Mammary microvascular endothelial cell (primary cell): ENCODE measurements around the gene RGL3. TPM values are rescaled to one million over a fixed set of nuclear protein-coding genes. Genes with fewer than 3 reads are reported as not detected.

Source experiments
- total RNA-seq: library from RNA; depleted of rRNA; stranded (reverse); fragments of >200 nt; gene quantifications from 2 replicates; pipeline ENCODE4 v1.2.3, GENCODE V29; 2015

Gene RGL3
- total RNA-seq = 0.67 and 0.94 TPM in 2 replicates

GRCh38 chr19:11418549-11419506 lies at the start of gene RGL3:
RGL3 (minus strand) TSS chr19:11419314; CDS start chr19:11419278, 36 bp downstream.

GRCh38 chr19:11435057-11435832 lies 16.1 kb upstream of the RGL3 start, which contains the start of the genes ODAD3 and PRKCSH:
ODAD3 (minus strand) TSS chr19:11435121; CDS start chr19:11435016, 105 bp downstream.
PRKCSH (plus strand) TSS chr19:11435635; CDS start chr19:11436118, 483 bp downstream.

GRCh38 chr19:11374433-11375142 lies 44.5 kb downstream of the RGL3 start, which contains the start of gene SWSAP1:
SWSAP1 (plus strand) TSS chr19:11374666; CDS start chr19:11374681, 15 bp downstream.

GRCh38 chr19:11355160-11356073 lies 63.7 kb downstream of the RGL3 start, which contains the start of gene PLPPR2:
PLPPR2 (plus strand) TSS chr19:11355432; CDS start chr19:11357674, 2,242 bp downstream.

GRCh38 chr19:11346104-11346940 lies 72.8 kb downstream of the RGL3 start, which contains the start of the genes CCDC159 and TMEM205:
CCDC159 (plus strand) TSS chr19:11346519; CDS start chr19:11346607, 88 bp downstream.
TMEM205 (minus strand) TSS chr19:11346268; CDS start chr19:11345619, 649 bp downstream.

Other genes starting within 250 kb of the RGL3 start
- gene KANK2, start 221.8 kb downstream of the RGL3 start, total RNA-seq = 42.7 and 63.6 TPM in 2 replicates
- gene ANGPTL8, start 179.7 kb downstream of the RGL3 start, total RNA-seq = not detected in 2 replicates
- gene DOCK6, start 156.8 kb downstream of the RGL3 start, total RNA-seq = 124 and 133 TPM in 2 replicates
- gene TSPAN16, start 123.2 kb downstream of the RGL3 start, total RNA-seq = not detected in 2 replicates
- 17.8 and 24.6 TPM in 2 replicates for gene RAB3D, start 79.7 kb downstream of the RGL3 start, total RNA-seq
- gene TMEM205, start 73.0 kb downstream of the RGL3 start, total RNA-seq = 168 and 174 TPM in 2 replicates
- gene CCDC159, start 72.8 kb downstream of the RGL3 start, total RNA-seq = 10.3 and 28.4 TPM in 2 replicates
- 8.4 and 17.1 TPM in 2 replicates for gene PLPPR2, start 63.9 kb downstream of the RGL3 start, total RNA-seq
- 2.5 and 3.9 TPM in 2 replicates for gene SWSAP1, start 44.6 kb downstream of the RGL3 start, total RNA-seq
- 6.9 and 7.4 TPM in 2 replicates for gene EPOR, start 35.0 kb downstream of the RGL3 start, total RNA-seq
- gene ODAD3, start 15.8 kb upstream of the RGL3 start, total RNA-seq = 0.05 and 0.60 TPM in 2 replicates
- gene PRKCSH, start 16.3 kb upstream of the RGL3 start, total RNA-seq = 167 and 174 TPM in 2 replicates
- not detected in 2 replicates for gene ELAVL3, start 61.7 kb upstream of the RGL3 start, total RNA-seq
- gene ZNF653, start 86.5 kb upstream of the RGL3 start, total RNA-seq = 5.1 and 9.3 TPM in 2 replicates
- 54.2 and 56.5 TPM in 2 replicates for gene ECSIT, start 109.8 kb upstream of the RGL3 start, total RNA-seq
- 0.20 TPM in 1 of 2 replicates, not detected in the other for gene CNN1, start 119.5 kb upstream of the RGL3 start, total RNA-seq
- 29.0 and 36.3 TPM in 2 replicates for gene ELOF1, start 139.9 kb upstream of the RGL3 start, total RNA-seq
- 0.39 and 1.2 TPM in 2 replicates for gene ACP5, start 158.3 kb upstream of the RGL3 start, total RNA-seq
- gene ZNF627, start 178.2 kb upstream of the RGL3 start, total RNA-seq = 7.1 and 8.8 TPM in 2 replicates